SIG-M5 treated with dmso at 0.1 percent for 504 hours (cell line): ENCODE measurements around the gene APC2.
A peak's percentile ranks its signal among the peaks of the same experiment; 100 is the strongest.
"Not testable (repeated sequence)": the region's sequence is repeated elsewhere in the genome, so short reads cannot be mapped to it uniquely, and the experiment has no call there.

Experiments used
- DNase-seq: peaks from one replicate; lab custom pipeline; 2025; ENCODE audit not compliant: unreplicated experiment; lab: John Stamatoyannopoulos, UW

APC2 gene

DNA sequence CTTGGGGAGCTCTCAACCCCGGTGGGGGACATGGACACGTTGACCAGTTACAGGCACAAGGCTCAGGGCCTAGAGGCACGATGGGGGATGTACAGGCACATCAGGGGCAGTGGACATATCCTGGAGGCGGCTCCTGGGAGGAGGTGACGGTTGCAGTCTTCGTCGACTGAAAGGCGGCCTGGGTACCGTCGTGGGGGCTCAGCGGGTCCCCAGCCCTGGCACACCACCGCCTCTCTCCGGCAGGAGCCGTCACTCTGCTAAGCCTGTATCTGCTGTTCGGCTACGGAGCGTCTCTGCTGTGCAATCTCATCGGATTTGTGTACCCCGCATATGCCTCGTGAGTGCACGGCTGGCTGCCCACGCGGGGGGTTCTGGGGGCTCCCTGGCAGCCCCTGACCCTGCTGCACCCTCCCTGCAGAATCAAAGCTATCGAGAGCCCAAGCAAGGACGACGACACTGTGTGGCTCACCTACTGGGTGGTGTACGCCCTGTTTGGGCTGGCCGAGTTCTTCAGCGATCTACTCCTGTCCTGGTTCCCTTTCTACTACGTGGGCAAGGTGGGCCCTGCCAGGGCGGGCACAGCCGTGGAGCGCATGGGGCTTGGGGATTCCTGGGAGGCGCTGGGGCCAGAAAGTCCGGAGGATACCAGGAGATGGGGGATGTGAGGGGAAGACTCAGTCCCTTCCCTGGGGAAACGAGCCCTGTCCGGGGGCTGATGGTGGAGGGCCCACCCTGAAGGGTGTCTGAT, 45.3 kb downstream of the APC2 start:
- DNase-seq: no peak

DNA sequence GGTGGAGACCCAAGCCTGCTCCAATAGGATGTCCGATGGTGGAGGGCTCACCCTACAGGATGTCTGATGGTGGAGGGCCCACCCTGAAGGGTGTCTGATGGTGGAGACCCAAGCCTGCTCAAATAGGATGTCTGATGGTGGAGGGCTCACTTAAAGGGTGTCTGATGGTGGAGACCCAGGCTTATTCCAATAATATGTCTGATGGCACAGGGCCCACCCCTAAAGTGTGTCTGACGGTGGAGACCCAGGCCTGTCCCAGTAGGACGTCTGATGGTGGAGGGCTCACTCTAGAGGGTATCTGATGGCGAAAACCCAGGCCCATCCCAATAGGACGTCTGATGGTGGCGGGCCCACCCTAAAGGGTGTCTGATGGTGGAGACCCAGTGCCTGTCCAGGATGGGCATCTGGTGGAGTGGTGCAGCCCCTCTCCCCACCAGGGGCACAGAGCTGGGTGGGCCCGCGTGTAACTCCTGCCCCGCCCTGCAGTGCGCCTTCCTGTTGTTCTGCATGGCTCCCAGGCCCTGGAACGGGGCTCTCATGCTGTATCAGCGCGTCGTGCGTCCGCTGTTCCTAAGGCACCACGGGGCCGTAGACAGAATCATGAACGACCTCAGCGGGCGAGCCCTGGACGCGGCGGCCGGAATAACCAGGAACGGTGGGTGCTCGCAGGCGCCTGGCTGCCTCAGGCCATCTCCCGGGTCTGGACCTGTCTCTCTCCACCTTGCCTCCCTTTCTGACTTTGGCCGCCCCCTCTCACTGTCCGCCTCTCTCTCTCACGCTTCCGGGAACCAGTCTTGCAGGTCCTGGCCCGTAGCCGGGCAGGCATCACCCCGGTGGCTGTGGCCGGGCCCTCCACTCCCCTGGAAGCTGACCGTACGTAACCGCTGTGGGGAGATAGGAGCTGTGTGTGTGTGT, 46.1 kb downstream of the APC2 start:
- no peak for DNase-seq

DNA sequence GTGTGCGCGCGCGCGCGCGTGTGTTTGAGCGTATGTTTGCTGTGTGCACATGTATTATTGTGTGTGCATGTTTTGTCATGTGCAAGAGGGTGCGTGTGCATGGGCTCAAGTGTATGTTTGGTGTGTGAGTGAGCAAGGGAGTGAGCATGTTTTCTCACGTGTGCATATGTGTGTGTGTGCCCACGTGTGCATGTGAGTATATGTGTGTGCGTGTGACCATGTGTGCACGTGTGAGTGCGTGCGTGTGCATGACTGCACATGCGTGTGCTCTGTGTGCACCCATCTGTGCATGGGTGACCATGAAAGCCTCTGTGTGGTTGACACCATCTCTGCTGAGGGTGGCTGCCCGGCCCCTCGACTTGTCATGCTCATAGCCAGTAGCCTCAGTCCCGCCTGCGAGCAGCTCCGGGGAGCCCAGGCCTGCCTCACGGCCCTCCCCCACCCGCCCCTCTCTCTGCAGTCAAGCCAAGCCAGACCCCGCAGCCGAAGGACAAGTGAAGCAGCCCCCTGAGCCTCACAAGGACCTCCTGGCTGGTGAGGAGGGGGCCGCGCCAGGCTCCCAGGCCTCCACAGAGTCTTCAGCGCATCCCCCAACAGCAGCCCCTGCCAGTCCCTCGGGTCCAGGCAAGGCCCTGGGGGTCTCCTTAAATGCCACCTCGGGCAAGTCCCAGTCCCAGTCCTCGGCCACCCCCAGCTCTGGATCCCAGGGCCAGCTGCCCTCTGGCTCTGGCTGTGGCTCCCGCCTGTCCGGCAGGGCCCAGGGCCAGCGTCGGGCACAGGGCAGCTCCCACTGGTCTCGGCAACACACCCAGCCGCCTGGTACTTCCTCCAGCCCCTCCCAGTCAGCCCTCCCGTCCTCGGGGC, 47.0 kb downstream of the APC2 start:
- DNase-seq: no peak

DNA sequence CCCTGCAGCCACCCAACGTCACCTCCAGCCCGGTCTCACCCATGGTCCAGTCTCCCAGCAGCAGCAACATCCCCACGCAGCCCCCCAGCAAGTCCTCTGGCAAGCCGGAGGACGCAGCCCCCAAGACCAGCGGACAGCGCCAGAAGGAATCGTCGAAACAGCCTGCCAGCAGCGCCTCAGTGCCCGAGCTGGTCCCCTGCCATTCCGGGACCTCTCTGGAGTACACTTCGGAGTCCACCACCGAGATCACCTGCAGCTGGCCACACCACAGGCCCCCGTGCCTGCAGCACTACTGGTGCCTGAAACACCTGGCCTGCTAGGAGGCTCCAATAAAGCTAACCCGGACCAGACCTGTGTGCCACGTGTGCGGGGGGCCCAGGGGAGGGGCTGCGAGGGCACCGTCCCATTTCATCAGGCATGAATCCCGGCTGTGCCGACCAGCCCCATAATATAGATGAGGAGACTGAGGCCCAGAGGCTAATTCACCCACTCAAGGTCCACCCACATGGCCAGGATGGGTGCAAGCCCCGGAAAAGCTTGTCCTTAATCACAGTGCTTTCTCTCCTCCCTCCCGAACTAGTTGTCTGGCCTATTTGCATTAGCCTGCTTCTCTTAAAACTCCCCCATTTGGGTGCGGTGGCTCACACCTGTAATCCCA, 47.8 kb downstream of the APC2 start:
- DNase-seq: no peak

DNA sequence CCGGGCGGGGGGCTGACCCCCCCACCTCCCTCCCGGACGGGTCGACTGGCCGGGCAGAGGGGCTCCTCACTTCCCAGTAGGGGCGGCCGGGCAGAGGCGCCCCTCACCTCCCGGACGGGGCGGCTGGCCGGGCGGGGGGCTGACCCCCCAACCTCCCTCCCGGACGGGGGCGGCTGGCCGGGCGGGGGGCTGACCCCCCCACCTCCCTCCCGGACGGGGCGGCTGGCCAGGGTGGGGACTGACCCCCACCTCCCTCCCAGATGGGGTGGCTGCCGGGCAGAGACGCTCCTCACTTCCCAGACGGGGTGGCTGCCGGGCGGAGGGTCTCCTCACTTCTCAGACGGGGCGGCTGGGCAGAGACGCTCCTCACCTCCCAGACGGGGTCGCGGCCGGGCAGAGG, 49.3 kb downstream of the APC2 start:
- DNase-seq: not testable (repeated sequence)

DNA sequence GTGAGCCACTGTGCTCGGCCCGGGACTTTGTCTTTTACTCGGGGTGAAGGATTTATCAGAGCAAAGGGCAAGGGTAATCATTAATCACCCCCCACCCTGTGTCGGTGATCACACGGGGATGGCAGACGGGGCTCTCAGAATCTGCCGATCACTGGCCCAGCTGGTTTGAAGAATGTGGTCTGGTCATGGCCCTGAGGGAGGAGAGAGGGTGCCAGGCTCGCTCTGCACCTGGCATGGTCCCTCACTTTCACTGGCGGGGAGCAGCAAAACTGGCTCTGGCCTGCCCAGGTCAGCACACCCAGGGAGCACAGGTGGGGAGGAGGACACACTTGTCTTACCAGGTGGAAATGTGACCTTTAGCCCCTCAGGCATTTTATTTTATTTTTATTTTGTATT, 51.3 kb downstream of the APC2 start:
- no peak for DNase-seq

DNA sequence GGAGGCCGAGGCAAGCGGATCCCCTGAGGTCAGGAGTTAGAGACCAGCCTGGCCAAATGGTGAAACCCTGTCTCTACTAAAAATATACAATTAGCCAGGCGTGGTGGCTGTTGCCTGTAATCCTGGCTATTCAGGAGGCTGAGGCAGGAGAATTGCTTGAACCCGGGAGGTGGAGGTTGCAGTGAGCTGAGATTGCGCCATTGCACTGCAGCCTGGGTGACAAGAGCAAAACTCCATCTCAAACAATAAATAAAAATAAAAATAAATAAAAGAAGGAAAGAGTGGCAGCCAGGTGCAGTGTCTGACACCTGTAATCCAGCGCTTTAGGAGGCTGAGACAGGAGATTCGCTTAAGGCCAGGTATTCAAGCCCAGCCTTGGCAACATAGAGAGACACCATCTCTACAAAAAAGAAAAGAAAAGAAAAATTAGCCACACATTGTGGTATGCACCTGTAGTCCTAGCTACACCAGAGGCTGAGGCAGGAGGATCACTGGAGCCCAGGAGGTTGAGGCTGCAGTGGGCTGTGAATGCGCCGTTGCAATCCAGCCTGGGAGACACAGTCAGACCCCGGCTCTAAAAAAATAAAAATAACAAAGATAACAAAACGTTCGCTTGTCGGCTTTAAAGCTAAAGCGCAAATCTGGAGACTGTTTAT, 52.6 kb downstream of the APC2 start:
- no peak for DNase-seq

DNA sequence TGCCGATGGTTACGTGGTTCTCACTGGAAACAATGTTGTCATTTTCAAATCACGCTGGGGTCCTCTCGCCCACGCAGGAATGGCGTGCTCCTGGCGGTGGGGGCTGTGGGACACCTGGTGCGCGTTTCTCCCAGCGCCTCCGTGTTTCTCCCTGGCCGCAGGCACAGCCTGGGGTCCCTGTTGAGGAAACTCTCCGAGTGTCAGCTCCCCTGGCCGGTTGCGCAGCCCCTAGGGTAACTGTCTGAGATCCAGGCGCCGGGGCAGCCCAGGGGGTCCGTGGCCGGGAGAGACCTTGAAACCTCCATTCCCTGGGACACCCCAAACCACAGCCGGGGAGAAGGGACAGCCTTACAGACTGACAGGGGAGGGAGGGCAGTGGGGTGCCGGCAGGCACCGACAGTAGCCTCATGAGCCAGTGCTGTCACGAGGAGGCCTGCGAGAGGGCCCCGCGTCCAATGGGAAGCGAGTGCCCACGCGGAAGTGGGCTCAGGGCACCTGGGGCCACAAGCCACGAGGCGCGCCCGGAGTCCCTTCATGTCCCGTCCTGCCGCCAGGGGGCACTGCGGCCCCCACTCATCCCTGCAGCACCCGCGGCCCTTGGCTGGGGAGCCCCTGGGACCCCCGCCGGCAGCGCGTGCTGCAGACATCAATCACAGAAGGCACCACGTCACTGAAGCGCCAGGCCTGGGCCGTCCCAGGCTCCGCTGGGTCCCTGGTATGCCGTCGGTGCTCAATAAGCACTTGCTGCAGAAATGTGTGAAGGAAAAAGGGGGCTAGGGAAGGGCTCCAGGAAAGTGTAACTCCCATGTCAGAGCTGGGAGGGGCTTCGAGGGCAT, 53.4 kb downstream of the APC2 start:
- DNase-seq: no peak

DNA sequence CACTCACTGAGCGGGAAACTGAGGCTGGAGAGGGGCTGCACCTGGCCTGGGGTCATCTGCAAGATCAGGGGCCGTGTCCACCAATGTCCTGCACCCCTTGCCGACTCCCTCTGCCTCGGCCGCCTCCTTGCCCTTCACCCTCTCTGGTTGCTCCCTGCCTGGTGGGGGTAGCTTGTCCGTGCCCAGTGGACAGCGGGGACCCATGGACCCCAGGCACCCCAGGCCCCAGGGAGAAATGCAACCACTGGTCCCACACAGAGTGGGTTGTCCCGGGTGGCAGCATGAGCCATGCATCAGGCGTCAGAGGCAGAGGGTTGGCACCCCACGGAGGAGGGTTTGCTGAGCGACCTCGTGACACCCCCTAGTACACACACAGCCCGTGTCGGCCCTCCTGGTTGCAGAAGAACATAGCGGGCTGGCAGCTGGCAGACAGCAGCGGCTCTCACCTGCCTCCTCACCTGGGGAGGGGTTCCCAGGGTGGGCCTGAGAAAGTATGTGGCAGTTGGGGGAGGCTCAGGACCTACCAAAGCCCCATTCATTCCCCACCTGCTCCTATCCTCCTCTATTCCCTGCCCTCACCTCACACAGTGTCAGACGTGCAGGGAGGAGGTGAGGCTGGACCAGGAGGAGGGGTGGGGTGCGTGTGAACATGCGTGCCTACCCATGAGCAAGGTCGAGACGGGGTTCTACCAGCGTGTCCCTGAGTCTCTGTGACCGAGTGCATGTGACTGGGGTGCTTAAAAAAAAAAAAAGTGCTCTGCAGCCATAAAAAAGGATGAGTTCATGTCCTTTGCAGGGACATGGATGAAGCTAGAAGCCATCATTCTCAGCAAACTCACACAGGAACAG, 54.2 kb downstream of the APC2 start:
- DNase-seq: no peak

DNA sequence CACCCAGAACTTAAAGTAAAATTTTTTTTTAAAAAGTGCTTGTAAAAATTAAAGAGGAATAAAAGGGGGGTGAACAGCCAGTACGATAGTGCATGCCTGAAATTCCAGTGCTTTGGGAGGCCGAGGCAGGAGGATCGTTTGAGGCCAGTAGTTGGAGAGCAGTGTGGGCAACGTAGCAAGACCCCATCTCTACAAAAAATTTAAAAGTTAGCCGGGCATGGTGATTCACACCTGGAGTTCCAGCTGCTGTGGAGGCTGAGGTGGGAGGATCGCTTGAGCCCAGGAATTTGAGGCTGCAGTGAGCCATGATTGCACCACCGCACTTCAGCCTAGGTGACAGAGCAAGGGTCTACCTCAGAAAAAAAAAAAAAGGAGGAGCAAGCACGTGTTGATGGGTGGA, 55.1 kb downstream of the APC2 start:
- no peak for DNase-seq

DNA sequence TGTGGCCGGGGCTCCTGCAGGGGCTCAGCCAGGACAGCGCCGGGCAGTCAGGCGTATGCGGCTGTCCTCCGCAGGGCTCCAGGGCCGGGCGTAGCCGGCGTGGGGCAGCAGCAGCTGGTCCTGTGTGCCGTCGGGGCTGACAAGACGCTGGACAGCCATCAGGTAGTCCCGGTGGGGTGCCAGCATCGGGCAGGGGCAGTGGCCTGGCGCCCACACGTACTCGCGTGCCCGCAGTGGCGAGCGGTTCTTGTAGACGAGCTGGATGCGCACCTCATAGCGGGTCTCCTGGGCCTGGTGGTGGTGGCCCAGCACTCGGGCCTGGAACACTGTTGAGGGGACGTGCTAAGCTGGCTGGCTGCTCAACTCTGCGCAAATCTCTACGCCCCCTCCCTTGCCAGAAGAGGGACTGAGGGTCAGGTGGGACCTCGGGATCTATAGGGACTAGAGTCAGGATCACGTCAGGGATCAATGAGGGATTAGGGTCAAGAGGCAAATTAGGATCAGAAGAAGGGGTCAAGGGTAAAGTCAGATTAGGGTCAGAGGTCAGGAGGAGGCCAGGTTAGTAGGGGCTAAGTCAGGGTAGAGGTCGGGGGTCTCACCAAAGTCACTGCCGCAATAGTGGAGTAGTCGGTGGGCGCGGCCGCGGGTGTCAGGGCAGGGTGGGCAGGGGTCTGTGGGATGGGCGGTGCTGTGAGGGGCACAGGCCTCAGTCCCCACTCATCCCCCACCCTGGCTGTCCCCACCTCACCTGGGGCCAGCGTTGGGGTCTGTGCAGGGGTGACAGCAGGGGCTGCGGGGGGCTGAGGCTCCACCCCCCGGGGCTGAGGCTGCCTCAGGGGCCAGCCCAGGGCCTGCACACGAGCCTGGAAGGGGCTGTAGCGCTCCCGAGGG, 56.3 kb downstream of the APC2 start:
- DNase-seq: no peak

DNA sequence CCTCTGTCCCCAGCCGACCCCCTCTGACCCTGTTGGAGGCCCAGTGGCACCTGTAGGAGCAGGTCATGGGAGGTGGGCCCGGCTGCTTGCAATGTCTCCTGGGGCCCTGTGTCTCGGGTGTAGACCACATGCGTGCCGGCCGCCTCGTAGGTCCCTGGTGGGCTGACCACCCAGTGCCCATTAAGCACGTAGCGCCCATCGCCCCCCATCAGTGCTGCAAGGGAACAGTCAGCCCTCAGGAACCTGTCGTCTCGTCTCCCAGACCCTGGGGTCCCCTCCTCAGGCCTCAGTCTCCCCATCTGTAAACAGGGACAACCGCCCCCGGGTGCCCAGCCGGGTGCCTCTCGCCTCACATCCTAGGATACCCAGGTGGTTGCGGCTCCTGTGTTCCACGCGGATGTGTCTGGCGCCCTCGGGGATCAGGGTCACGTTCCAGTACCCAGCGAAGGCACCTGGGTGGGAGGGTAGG, 57.3 kb downstream of the APC2 start:
- DNase-seq: no peak

DNA sequence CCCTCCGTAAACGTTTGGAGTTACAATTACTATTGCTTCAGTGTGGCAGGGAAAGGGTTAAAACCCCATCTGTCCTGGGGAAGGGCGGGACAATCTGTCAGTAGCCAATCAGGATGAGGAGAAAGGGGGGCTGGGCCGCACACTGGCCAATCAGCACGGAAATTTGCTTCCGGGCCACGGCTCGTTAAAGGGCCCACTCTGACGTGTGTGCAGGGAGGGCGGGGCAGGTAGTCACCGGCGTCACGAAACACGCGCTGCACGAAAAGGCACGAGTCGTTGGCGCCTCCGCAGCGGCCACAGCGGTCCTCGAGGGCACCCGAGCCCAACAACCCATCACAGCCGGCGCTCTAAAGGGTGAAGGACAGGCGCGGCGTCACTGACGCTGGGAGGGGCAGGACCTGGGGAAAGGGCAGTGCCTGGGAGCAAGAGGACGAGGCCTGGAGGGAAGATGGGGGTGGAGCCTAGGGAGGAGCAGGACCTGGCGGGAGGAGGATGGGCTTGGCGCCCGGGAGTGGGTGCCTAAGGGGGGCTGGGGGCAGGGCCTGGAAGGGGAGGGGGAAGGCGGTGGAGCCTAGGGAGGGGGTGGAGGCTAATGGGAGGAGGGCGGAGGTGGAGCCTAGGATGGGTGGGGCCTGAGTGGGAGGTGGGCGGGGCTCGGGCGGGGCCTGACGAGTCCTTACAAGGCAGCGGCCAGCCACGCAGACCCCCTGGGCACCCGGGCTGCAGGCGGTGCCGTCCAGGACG, 58.0 kb downstream of the APC2 start:
- DNase-seq: peak; percentile 85

DNA sequence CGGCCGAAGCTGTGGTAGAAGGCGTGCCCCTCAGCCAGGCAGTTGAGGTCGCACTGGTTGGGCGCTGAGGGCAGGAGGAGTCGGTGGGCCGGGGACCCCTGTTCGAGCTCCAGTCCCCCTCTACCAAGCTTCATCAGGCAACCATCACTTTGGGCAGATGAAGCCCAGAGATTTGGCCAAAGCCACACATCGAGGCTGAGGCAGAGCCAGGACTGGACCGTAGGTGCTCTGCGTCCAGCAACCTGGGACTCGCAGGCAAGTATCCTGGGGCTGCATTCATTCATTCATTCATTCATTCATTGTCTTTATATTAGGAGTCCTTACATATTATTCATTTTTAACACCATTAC, 58.6 kb downstream of the APC2 start:
- DNase-seq: no peak

DNA sequence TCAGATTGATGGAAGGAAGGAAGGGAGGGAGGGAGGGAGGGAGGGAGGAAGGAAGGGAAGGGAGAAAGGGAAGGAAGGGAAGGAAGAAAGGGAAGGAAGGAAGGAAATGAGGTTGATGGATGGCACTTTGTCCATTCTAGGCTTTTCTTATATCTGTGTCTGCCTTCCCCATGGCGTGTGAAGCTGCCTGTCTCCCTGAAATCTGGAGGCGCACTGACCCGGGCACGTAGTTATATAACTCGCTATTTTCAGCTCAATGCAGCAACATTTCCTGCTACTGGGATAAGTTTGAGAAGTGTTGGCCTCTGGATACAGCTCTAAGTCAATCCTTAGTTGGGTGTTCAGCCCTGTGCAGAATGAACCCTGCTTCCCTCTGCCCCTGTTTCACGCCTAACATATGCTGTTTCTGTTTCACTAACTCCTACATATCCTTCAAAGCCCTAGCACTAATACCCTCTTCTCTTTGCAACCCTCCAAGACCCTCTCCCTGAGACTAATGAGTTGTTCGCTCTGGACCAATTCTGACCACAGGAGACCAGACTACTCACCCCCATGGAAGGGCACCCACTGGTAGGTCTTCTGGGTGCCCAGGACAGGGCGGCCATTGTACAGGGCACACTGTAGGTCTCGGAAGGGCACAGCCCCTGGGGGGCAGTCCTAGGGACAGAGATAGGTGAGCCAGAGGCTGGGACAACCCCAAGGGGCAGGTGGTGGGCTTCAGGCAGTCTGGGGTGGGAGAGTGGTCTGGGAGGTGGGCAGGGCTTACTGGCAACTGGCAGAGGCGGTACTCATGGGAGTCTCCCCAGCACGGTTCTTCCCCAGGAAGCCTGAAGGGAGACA, 59.9 kb downstream of the APC2 start:
- DNase-seq: no peak

DNA sequence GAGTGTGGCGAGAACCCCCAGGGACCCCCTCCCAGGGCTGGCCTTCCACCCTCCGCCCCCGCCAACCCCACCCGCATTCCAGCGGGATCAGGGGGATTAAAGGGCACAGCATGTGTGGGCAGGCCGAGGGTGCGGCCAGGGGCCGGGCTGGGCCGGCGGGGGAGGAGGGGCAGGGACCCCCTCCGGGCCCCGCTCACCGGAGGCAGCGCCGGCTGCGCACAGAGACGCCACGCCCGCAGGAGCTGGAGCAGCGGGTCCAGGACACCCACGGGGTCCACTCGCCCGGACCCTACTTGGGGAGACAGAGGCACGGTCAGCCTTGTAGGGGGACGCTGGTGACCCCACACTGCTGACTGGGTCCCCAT, 60.5 kb downstream of the APC2 start:
- DNase-seq: no peak
